Fibroblast of upper back skin (primary cell): ENCODE data around the gene CD1C.
"Not testable (repeated sequence)": the region's sequence is repeated elsewhere in the genome, so short reads cannot be mapped to it uniquely, and the experiment has no call there.

Experiments
- DNase-seq: peaks from one replicate; pipeline ENCODE4 v3.0.0-alpha.2; 2013

The CD1C gene

GRCh38 chr1:158289811-158290210 is at the start of gene CD1C:
Gene CD1C, plus strand, starts transcription at chr1:158289923. Its CDS starts 142 bp downstream, at chr1:158290065.
- DNase-seq, result no peak

- DNase-seq, result no peak
Measured at GRCh38 chr1:158246650-158247049, 43.1 kb upstream of the CD1C start.

GRCh38 chr1:158248118-158248517 is 41.6 kb upstream of the CD1C start:
- DNase-seq, result no peak

GRCh38 chr1:158248771-158249170 is 41.0 kb upstream of the CD1C start:
- no peak for DNase-seq

GRCh38 chr1:158249646-158250045 is 40.1 kb upstream of the CD1C start:
- DNase-seq, result no peak

- DNase-seq, result no peak
Measured at GRCh38 chr1:158251163-158251562, 38.6 kb upstream of the CD1C start.

- no peak for DNase-seq
Measured at GRCh38 chr1:158255656-158256055, 34.1 kb upstream of the CD1C start.

- DNase-seq, result not testable (repeated sequence)
Measured at GRCh38 chr1:158256747-158257146, 33.0 kb upstream of the CD1C start.

GRCh38 chr1:158257888-158258287 is 31.8 kb upstream of the CD1C start:
- DNase-seq, result no peak

- DNase-seq, result no peak
Measured at GRCh38 chr1:158259117-158259516, 30.6 kb upstream of the CD1C start.

GRCh38 chr1:158272681-158273080 is 17.0 kb upstream of the CD1C start:
- no peak for DNase-seq

GRCh38 chr1:158274797-158275196 is 14.9 kb upstream of the CD1C start:
- DNase-seq, result no peak

GRCh38 chr1:158282421-158282820 is 7.3 kb upstream of the CD1C start:
- not testable (repeated sequence) for DNase-seq

- no peak for DNase-seq
Measured at GRCh38 chr1:158283965-158284364, 5.8 kb upstream of the CD1C start.

GRCh38 chr1:158285756-158286241 is 3.9 kb upstream of the CD1C start:
- no peak for DNase-seq

- DNase-seq, result no peak
Measured at GRCh38 chr1:158286487-158286886, 3.2 kb upstream of the CD1C start.

- DNase-seq, result no peak
Measured at GRCh38 chr1:158286941-158287346, 2.8 kb upstream of the CD1C start.

GRCh38 chr1:158290321-158290844 is 660 bp downstream of the CD1C start:
- no peak for DNase-seq

GRCh38 chr1:158295791-158296190 is 6.1 kb downstream of the CD1C start:
- DNase-seq, result no peak

- DNase-seq, result no peak
Measured at GRCh38 chr1:158310623-158311022, 20.9 kb downstream of the CD1C start.

- DNase-seq, result no peak
Measured at GRCh38 chr1:158311066-158311465, 21.3 kb downstream of the CD1C start.

GRCh38 chr1:158323866-158324265 is 34.1 kb downstream of the CD1C start:
- no peak for DNase-seq

GRCh38 chr1:158324395-158324794 is 34.7 kb downstream of the CD1C start:
- no peak for DNase-seq

GRCh38 chr1:158327481-158327880 is 37.8 kb downstream of the CD1C start:
- no peak for DNase-seq

- DNase-seq, result no peak
Measured at GRCh38 chr1:158328426-158328825, 38.7 kb downstream of the CD1C start.

- DNase-seq, result no peak
Measured at GRCh38 chr1:158329300-158329699, 39.6 kb downstream of the CD1C start.
